Body of pancreas (tissue), 4 donors: Measurements from ENCODE around the gene HAO1. TPM values are rescaled to one million over a fixed set of nuclear protein-coding genes. Genes with fewer than 3 reads are reported as not detected.
"Not testable (repeated sequence)": the region's sequence is repeated elsewhere in the genome, so short reads cannot be mapped to it uniquely, and the experiment has no call there.

Experiments used
- ATAC-seq: fragments of 150-250 bp; one replicate; pipeline ENCODE4 v1.9.1; 2016
- DNase-seq, 4 donors: peaks; one replicate each; pipeline ENCODE4 v3.0.0-alpha.2; 2019
- H3K27ac ChIP-seq, 4 donors: fragments of 200-600 bp; sonication (generic); 1 replicate in 3 of 4; 2 replicates in 1 of 4; pipeline versions ENCODE4 v1.5.1 to v1.6.1; 2016 to 2019; ENCODE audit warnings: mild to moderate bottlenecking in 1 of 4, mixed read lengths in 1 of 4, moderate library complexity in 1 of 4
- H3K27me3 ChIP-seq, 2 donors: fragments of 200-600 bp; sonication (generic); one replicate each; pipeline ENCODE4 v1.6.0; 2016; ENCODE audit warnings: mild to moderate bottlenecking in 1 of 2
- H3K36me3 ChIP-seq, 2 donors: fragments of 200-600 bp; sonication (generic); replicated peaks in 1 of 2; 2 replicates each; pipeline ENCODE4 v1.5.1; 2016; ENCODE audit warnings: low read depth in 2 of 2; ENCODE audit not compliant: insufficient read depth in 1 of 2
- H3K4me1 ChIP-seq: fragments of 200-600 bp; sonication (generic); one replicate; pipeline ENCODE4 v1.6.0; 2016
- H3K4me3 ChIP-seq, 2 donors: fragments of 200-600 bp; sonication (generic); 1 replicate in 1 of 2; 2 replicates in 1 of 2; pipeline ENCODE4 v1.5.1; 2016 to 2019
- H3K9me3 ChIP-seq, 3 donors: fragments of 200-600 bp; sonication (generic); 1 replicate in 2 of 3; 2 replicates in 1 of 3; pipeline ENCODE4 v1.5.1; 2016
- POLR2A ChIP-seq, 3 donors: fragments of 450-650 bp; IDR thresholded peaks; one replicate each; pipeline ENCODE4 v1.6.1; 2016; ENCODE audit warnings: antibody characterized with exemption in 3 of 3, mild to moderate bottlenecking in 2 of 3
- WGBS, 2 donors: methylation state at CpG; one replicate each; pipeline ENCODE4 v1.1.5; 2017; 5-methylcytosine and 5-hydroxymethylcytosine counted together
- intact Hi-C: fragments of 100-400 bp; cut with DNase I; formaldehyde crosslinking; loops from one replicate; pipeline ENCODE4 v1.15.1; 2023
- total RNA-seq, 2 donors: library from RNA; depleted of rRNA; stranded (reverse); fragments of >200 nt; gene quantifications; one replicate each; pipeline ENCODE4 v1.1.0, GENCODE V29; 2016
- TF ChIP-seq, protein P1 (sequence below), 7 experiments: fragments of 450-650 bp in 4 of 7; fragments of 200-600 bp in 3 of 7; sonication (generic) in 3 of 7; IDR thresholded peaks; one replicate each; pipeline ENCODE4 v1.5.1; 2016 to 2019; ENCODE audit warnings: antibody characterized with exemption in 7 of 7

The HAO1 gene
- total RNA-seq, 2 donors from 2014 or later, result not detected

DNA sequence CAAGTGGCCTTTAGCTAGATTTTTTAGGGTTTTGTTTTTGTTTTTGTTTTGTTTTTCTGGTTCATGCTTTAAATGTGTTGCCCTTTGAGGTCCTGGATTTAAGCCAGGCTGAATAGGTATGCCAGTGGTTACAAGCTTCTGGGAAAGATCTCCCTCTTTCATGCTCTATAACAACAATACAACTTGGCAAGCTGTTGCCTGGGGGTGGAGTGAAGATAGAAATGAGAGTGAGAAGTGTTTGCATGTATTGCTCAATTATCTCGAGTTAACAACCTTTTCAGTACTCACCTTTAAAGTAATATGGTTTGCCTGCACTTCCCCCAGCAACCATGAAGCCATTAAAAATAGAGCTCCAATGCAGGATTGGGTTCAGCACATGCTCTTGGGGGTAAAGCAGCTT lies 19.2 kb upstream of the HAO1 start:
- no peak for TF ChIP-seq POLR2A (IDR thresholded peaks at IDR 0.05)
- TF ChIP-seq, protein P1, sequence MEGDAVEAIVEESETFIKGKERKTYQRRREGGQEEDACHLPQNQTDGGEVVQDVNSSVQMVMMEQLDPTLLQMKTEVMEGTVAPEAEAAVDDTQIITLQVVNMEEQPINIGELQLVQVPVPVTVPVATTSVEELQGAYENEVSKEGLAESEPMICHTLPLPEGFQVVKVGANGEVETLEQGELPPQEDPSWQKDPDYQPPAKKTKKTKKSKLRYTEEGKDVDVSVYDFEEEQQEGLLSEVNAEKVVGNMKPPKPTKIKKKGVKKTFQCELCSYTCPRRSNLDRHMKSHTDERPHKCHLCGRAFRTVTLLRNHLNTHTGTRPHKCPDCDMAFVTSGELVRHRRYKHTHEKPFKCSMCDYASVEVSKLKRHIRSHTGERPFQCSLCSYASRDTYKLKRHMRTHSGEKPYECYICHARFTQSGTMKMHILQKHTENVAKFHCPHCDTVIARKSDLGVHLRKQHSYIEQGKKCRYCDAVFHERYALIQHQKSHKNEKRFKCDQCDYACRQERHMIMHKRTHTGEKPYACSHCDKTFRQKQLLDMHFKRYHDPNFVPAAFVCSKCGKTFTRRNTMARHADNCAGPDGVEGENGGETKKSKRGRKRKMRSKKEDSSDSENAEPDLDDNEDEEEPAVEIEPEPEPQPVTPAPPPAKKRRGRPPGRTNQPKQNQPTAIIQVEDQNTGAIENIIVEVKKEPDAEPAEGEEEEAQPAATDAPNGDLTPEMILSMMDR (IDR thresholded peaks at IDR 0.05), result no peak
- ATAC-seq (no peak), DNase-seq (no peak)
- Histone ChIP-seq H3K9me3 (no peaks in the 10 kb centered on the region), H3K4me3 (no peak overlapping the region), H3K36me3 (no peaks in the 10 kb centered on the region), H3K27ac (no peak overlapping the region), H3K4me1 (no peaks in the 10 kb centered on the region), H3K27me3 (no peaks in the 10 kb centered on the region)
- intact Hi-C loops, result no loop called here
- 6 to 9% methylated on average over 1 of the region's 1 CpG for WGBS, 2 donors

- H3K4me3 ChIP-seq, intact Hi-C loops, ATAC-seq, H3K27me3 ChIP-seq, H3K36me3 ChIP-seq, H3K27ac ChIP-seq, DNase-seq, H3K9me3 ChIP-seq, H3K4me1 ChIP-seq: not testable (repeated sequence)
- 68 to 72% methylated on average over 9 of the region's 9 CpGs for WGBS, 2 donors
Observed at GRCh38 chr20:7956561-7956960, 16.3 kb upstream of the HAO1 start.

- intact Hi-C loops, result no loop called here
- TF ChIP-seq, protein P1 (IDR thresholded peaks at IDR 0.05), result no peak
- no peak for TF ChIP-seq POLR2A (IDR thresholded peaks at IDR 0.05)
- DNase-seq (no peak), ATAC-seq (no peak)
- Histone ChIP-seq H3K27ac (no peak overlapping the region), H3K4me3 (no peak overlapping the region), H3K27me3 (no peaks in the 10 kb centered on the region), H3K36me3 (no peaks in the 10 kb centered on the region), H3K9me3 (no peaks in the 10 kb centered on the region), H3K4me1 (no peaks in the 10 kb centered on the region)
- 62 to 71% methylated on average over 1 of the region's 1 CpG for WGBS, 2 donors
Observed at GRCh38 chr20:7950387-7950786, 10.1 kb upstream of the HAO1 start.

- Histone ChIP-seq H3K36me3 (no peaks in the 10 kb centered on the region), H3K27ac (no peak overlapping the region), H3K9me3 (no peaks in the 10 kb centered on the region), H3K4me3 (no peak overlapping the region), H3K4me1 (peaks cover 9% of the 10 kb centered on the region), H3K27me3 (no peaks in the 10 kb centered on the region)
- WGBS, 2 donors, result 15 to 23% methylated on average over 2 of the region's 2 CpGs
- no peak for ATAC-seq
- no peak for TF ChIP-seq POLR2A (IDR thresholded peaks at IDR 0.05)
- TF ChIP-seq, protein P1 (IDR thresholded peaks at IDR 0.05), result no peak
- DNase-seq, result no peak
- intact Hi-C loops, result no loop called here
Observed at GRCh38 chr20:7943891-7944290, 3.6 kb upstream of the HAO1 start.

DNA sequence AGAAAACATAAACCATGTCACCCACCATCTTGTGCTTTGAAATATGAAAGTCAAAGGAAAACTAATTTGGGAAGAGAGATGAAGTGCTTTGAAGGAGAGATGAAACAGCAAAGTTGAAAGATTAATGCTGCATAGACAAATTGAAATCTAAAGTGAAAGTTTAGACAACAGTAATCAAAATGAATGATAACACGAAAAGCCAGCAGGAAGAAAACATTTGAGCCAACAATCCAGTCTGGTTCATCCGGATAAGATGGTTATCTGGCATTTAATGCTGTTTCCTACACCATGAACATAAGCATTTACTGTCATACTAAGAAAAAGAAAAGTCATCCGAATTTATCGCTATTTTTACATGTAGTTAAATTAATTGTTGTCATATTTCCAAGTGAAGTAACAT lies 595 bp downstream of the HAO1 start:
- Histone ChIP-seq H3K4me1 (peaks cover 15% of the 10 kb centered on the region), H3K27me3 (no peaks in the 10 kb centered on the region), H3K36me3 (no peaks in the 10 kb centered on the region), H3K9me3 (no peaks in the 10 kb centered on the region), H3K27ac (no peak overlapping the region), H3K4me3 (no peak overlapping the region)
- TF ChIP-seq, protein P1 (IDR thresholded peaks at IDR 0.05), result no peak
- no peak for TF ChIP-seq POLR2A (IDR thresholded peaks at IDR 0.05)
- ATAC-seq (no peak), DNase-seq (no peak)
- intact Hi-C loops, result no loop called here
- WGBS, 2 donors, result 48 to 61% methylated on average over 4 of the region's 4 CpGs
